H1 (cell line): Measurements from ENCODE around the gene KCNMA1. TPM values are rescaled to one million over a fixed set of nuclear protein-coding genes. Genes with fewer than 3 reads are reported as not detected.

Experiments
- CTCF ChIA-PET: fragments of 300-600 bp; sonication (Branson Sonifier 250); formaldehyde crosslinking; loops from one replicate; lab custom pipeline; 2021; ENCODE audit not compliant: partially characterized antibody; lab: Charles Lee
- POLR2A ChIA-PET: fragments of 300-600 bp; sonication (Branson Sonifier 250); formaldehyde crosslinking; loops from one replicate; lab custom pipeline; 2021; ENCODE audit warnings: inconsistent platforms; ENCODE audit not compliant: partially characterized antibody; lab: Charles Lee
- DNase-seq, 2 experiments: peaks; one replicate each; pipeline versions ENCODE4 v3.0.0 to v3.0.0-alpha.2; 2010 to 2022; ENCODE audit warnings: low spot score in 2 of 2, low read depth in 1 of 2, mixed read lengths in 1 of 2
- FAIRE-seq: peaks from 2 replicates; lab custom pipeline; 2011; peaks lifted over from hg19 to GRCh38; lab: Jason Lieb, UNC
- H2AFZ ChIP-seq: 2 replicates; pipeline ENCODE4 v1.8.1; 2012; ENCODE audit warnings: low read length, inconsistent platforms
- H2AK5ac ChIP-seq: 2 replicates; pipeline ENCODE4 v1.6.1; 2013; ENCODE audit warnings: low read depth, low read length
- H2BK120ac ChIP-seq: replicated peaks from 2 replicates; pipeline ENCODE3; 2013; ENCODE audit warnings: low read depth, low read length, inconsistent platforms
- H2BK12ac ChIP-seq: 2 replicates; pipeline ENCODE4 v1.6.1; 2013; ENCODE audit warnings: low read depth, low read length
- H2BK15ac ChIP-seq: 2 replicates; pipeline ENCODE4 v1.6.1; 2013; ENCODE audit warnings: low read length
- H2BK20ac ChIP-seq: 2 replicates; pipeline ENCODE4 v1.6.1; 2013; ENCODE audit warnings: low read length
- H2BK5ac ChIP-seq: 2 replicates; pipeline ENCODE4 v1.6.1; 2013; ENCODE audit warnings: low read depth, low read length
- H3K14ac ChIP-seq: 2 replicates; pipeline ENCODE4 v1.6.1; 2013; ENCODE audit warnings: inconsistent platforms; ENCODE audit not compliant: insufficient read length
- H3K18ac ChIP-seq: 2 replicates; pipeline ENCODE4 v1.6.1; 2013; ENCODE audit warnings: low read length; ENCODE audit errors: extremely low read depth
- H3K23ac ChIP-seq: 2 replicates; pipeline ENCODE4 v1.6.1; 2013; ENCODE audit warnings: inconsistent platforms; ENCODE audit not compliant: insufficient read length
- H3K23me2 ChIP-seq: 2 replicates; pipeline ENCODE4 v1.6.1; 2013; ENCODE audit warnings: low read depth, low read length
- H3K27ac ChIP-seq: 2 replicates; pipeline ENCODE4 v1.6.1; 2011; ENCODE audit warnings: low read depth, low read length, inconsistent platforms
- H3K27me3 ChIP-seq, 4 experiments: replicated peaks in 1 of 4; 1 replicate in 1 of 4; 2 replicates in 3 of 4; pipeline versions ENCODE4 v1.6.1 to v1.8.1; 2011 to 2013; ENCODE audit warnings: low read length in 3 of 4, mild to moderate bottlenecking in 3 of 4, inconsistent platforms in 2 of 4, mixed read lengths in 2 of 4, moderate library complexity in 1 of 4; ENCODE audit not compliant: control insufficient read depth in 3 of 4, insufficient read depth in 3 of 4; ENCODE audit errors: extremely low read depth in 1 of 4
- H3K36me3 ChIP-seq, 4 experiments: 2 replicates each; pipeline versions ENCODE4 v1.6.1 to v1.8.1; 2011 to 2013; ENCODE audit warnings: mild to moderate bottlenecking in 4 of 4, low read length in 3 of 4, moderate library complexity in 2 of 4, control low read depth in 1 of 4, inconsistent platforms in 1 of 4; ENCODE audit not compliant: insufficient read depth in 4 of 4, control insufficient read depth in 2 of 4
- H3K4ac ChIP-seq: replicated peaks from 2 replicates; pipeline ENCODE3; 2013; ENCODE audit warnings: low read length, low read depth, mixed read lengths, inconsistent platforms; ENCODE audit not compliant: insufficient read length
- H3K4me1 ChIP-seq, 4 experiments: replicated peaks in 1 of 4; 1 replicate in 1 of 4; 2 replicates in 3 of 4; pipeline versions ENCODE4 v1.6.1 to v1.8.1; 2011 to 2013; ENCODE audit warnings: low read length in 3 of 4, inconsistent platforms in 2 of 4, mixed read lengths in 1 of 4; ENCODE audit not compliant: insufficient read depth in 4 of 4, control insufficient read depth in 3 of 4
- H3K4me2 ChIP-seq, 2 experiments: 2 replicates each; pipeline versions ENCODE4 v1.6.1 to v1.8.1; 2011 to 2013; ENCODE audit warnings: low read depth in 2 of 2, low read length in 2 of 2, control low read depth in 1 of 2, inconsistent platforms in 1 of 2, mild to moderate bottlenecking in 1 of 2; ENCODE audit not compliant: insufficient read depth in 1 of 2
- H3K4me3 ChIP-seq, 4 experiments: fragments of 200-600, 300-600 bp in 1 of 4; sonication (generic), shearing (Covaris generic), sonication (Bioruptor Twin) in 1 of 4; 2 replicates each; pipeline versions ENCODE4 v1.5.1 to v1.8.1; 2011 to 2016; ENCODE audit warnings: low read length in 4 of 4, low read depth in 3 of 4, control low read depth in 2 of 4, inconsistent platforms in 2 of 4, mild to moderate bottlenecking in 2 of 4, mixed read lengths in 1 of 4, moderate library complexity in 1 of 4; ENCODE audit not compliant: insufficient read depth in 2 of 4; ENCODE audit errors: extremely low read depth in 1 of 4
- H3K56ac ChIP-seq: replicated peaks from 2 replicates; pipeline ENCODE3; 2013; ENCODE audit warnings: low read depth, mild to moderate bottlenecking, mixed read lengths, low read length, inconsistent platforms; ENCODE audit not compliant: insufficient read length
- H3K79me1 ChIP-seq: 2 replicates; pipeline ENCODE4 v1.6.1; 2013; ENCODE audit warnings: low read depth, low read length, control low read depth
- H3K79me2 ChIP-seq, 2 experiments: 2 replicates each; pipeline versions ENCODE4 v1.6.1 to v1.8.1; 2012 to 2013; ENCODE audit warnings: low read length in 2 of 2, mild to moderate bottlenecking in 2 of 2, inconsistent platforms in 1 of 2; ENCODE audit not compliant: insufficient read depth in 2 of 2, control insufficient read depth in 1 of 2
- H3K9ac ChIP-seq, 4 experiments: replicated peaks in 1 of 4; 1 replicate in 1 of 4; 2 replicates in 3 of 4; pipeline versions ENCODE4 v1.6.1 to v1.8.1; 2011 to 2013; ENCODE audit warnings: low read depth in 3 of 4, low read length in 3 of 4, control low read depth in 2 of 4, mild to moderate bottlenecking in 2 of 4, moderate library complexity in 2 of 4, inconsistent platforms in 1 of 4; ENCODE audit errors: extremely low read depth in 1 of 4
- H3K9me3 ChIP-seq, 2 experiments: 2 replicates each; pipeline versions ENCODE4 v1.6.1 to v1.8.1; 2012 to 2013; ENCODE audit warnings: mild to moderate bottlenecking in 2 of 2, moderate library complexity in 2 of 2, control low read depth in 1 of 2, inconsistent platforms in 1 of 2, low read depth in 1 of 2, low read length in 1 of 2, mixed read lengths in 1 of 2; ENCODE audit not compliant: insufficient read depth in 2 of 2
- H4K20me1 ChIP-seq, 2 experiments: replicated peaks in 1 of 2; 2 replicates each; pipeline versions ENCODE3 to v1.8.1; 2011 to 2013; ENCODE audit warnings: inconsistent platforms in 2 of 2, low read length in 2 of 2, mild to moderate bottlenecking in 1 of 2; ENCODE audit not compliant: insufficient read depth in 2 of 2, control insufficient read depth in 1 of 2
- H4K5ac ChIP-seq: 2 replicates; pipeline ENCODE4 v1.6.1; 2013; ENCODE audit warnings: low read length, low read depth, mixed read lengths, inconsistent platforms; ENCODE audit not compliant: insufficient read length
- H4K8ac ChIP-seq: 2 replicates; pipeline ENCODE4 v1.8.0; 2013; ENCODE audit warnings: mild to moderate bottlenecking, moderate library complexity, low read length, inconsistent platforms; ENCODE audit not compliant: insufficient read depth; ENCODE audit errors: extremely low read depth
- H4K91ac ChIP-seq: replicated peaks from 2 replicates; pipeline ENCODE3; 2013; ENCODE audit warnings: low read length, mixed read lengths, inconsistent platforms; ENCODE audit not compliant: insufficient read length
- FOSL1 ChIP-seq: IDR thresholded peaks from 2 replicates; pipeline ENCODE4 v1.6.1; 2011; ENCODE audit warnings: mild to moderate bottlenecking, low read depth, low read length, moderate library complexity; ENCODE audit not compliant: insufficient read depth
- SIN3A ChIP-seq, 2 experiments: IDR thresholded peaks in 1 of 2; conservative IDR thresholded peaks in 1 of 2; 2 replicates each; pipeline ENCODE4 v1.6.1; 2011 to 2012; ENCODE audit warnings: low read length in 2 of 2, improper control_type of control experiment in 1 of 2, low read depth in 1 of 2, mild to moderate bottlenecking in 1 of 2
- TEAD4 ChIP-seq: IDR thresholded peaks from 2 replicates; pipeline ENCODE4 v1.6.1; 2012; ENCODE audit warnings: low read depth, low read length, inconsistent platforms, mixed read lengths
- WGBS, 2 experiments: shearing (Covaris generic) in 1 of 2; methylation state at CpG; one replicate each; pipeline versions ENCODE4 v1.1.6 to v1.1.7; 2013 to 2015; ENCODE audit warnings: low lambda C conversion rate in 2 of 2, mixed read lengths in 2 of 2, inconsistent platforms in 1 of 2, low coverage in 1 of 2, missing lambda C conversion rate in 1 of 2; ENCODE audit not compliant: insufficient replicate concordance in 2 of 2, insufficient coverage in 1 of 2, insufficient read length in 1 of 2; ENCODE audit errors: extremely low coverage in 1 of 2, missing lambda C conversion rate in 1 of 2; 5-methylcytosine and 5-hydroxymethylcytosine counted together
- polyA plus RNA-seq, 7 experiments: library from polyadenylated mRNA; depleted of rRNA in 3 of 7; stranded (reverse) in 5 of 7; unstranded in 2 of 7; fragments of >200 nt in 5 of 7; fragments of 200-250 nt in 2 of 7; gene quantifications; 1 replicate in 5 of 7; 2 replicates in 1 of 7; 4 replicates in 1 of 7; pipeline versions ENCODE4 v1.2.1 to v1.2.3, GENCODE V29; 2011 to 2013; ENCODE audit warnings: missing spikeins in 2 of 7, mixed read lengths in 2 of 7
- total RNA-seq: library from RNA; stranded (reverse); fragmentation: NEBNext Ultra II Directional; extraction: Animal tissue kit (Norgen Biotek cat#: 25700); gene quantifications from 2 replicates; pipeline ENCODE4 v1.2.1, GENCODE V29; 2021

KCNMA1 gene
- total and polyA plus RNA-seq, 2 of the 8 experiments (the other 6 are each of a cell fraction or from before 2014, with no cell fraction given) = 10.2 to 11.1 TPM

DNA sequence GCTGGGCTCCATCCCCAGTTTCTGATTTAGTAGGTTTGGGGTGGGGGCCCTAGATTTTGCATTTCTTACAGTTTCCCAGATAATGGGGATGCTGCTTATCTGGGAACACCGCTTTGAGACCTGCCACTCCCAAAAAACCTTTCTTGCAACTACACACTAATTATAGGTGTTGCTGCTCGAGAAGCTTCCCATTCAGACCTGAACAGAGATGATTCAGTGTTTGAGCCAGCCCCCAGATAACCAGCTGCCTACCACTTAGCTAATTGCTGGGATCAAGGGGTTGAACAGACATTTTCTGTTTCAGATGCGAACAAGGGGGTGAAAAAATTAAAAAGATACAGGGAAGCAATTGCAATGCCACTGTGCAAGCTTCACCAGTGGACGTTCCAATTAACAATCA is 448.5 kb downstream of the KCNMA1 start:
- Histone ChIP-seq H2BK12ac (no peak overlapping the region), H3K27ac (no peak overlapping the region), H2BK20ac (no peak overlapping the region), H3K79me1 (no peaks in the 10 kb centered on the region), H3K79me2 (no peaks in the 10 kb centered on the region)
- ChIA-PET CTCF (interaction anchor here (0.6 to 4.0 kb wide), 2 partner anchors 15 to 841 kb away, joined by 6 to 18 read pairs; no protein-coding TSS in a partner anchor), POLR2A (interaction anchor here (0.7 kb wide), 1 partner anchor 28 kb away, joined by 3 read pairs; no protein-coding TSS in a partner anchor)
- TF ChIP-seq FOSL1 (no peak), SIN3A (conservative IDR thresholded peaks at IDR 0.05 in 1 of 2, IDR thresholded peaks at IDR 0.05 in 1 of 2; ENCODE audit: low read depth in 1 of 2, low read length in 2 of 2) (no peak), TEAD4 (no peak)
- TF ChIP-seq, all 59 proteins: peak for 0
- Histone ChIP-seq H3K4me3 (no peak overlapping the region), H4K8ac (no peak overlapping the region), H3K18ac (no peak overlapping the region), H4K20me1 (no peaks in the 10 kb centered on the region), H3K4me1 (peaks cover 0 to 6% (median 3%) of the 10 kb centered on the region in 4 experiments; a peak in 4 of 7 replicates), H3K27me3 (no peaks in the 10 kb centered on the region), H3K4me2 (no peak overlapping the region), H4K91ac (no peak overlapping the region), H2BK15ac (no peak overlapping the region), H3K36me3 (no peaks in the 10 kb centered on the region), H2AK5ac (no peak overlapping the region), H2BK120ac (no peak overlapping the region), H3K23me2 (no peaks in the 10 kb centered on the region), H2AFZ (no peak overlapping the region), H3K9me3 (no peaks in the 10 kb centered on the region), H4K5ac (no peak overlapping the region), H3K4ac (no peak overlapping the region), H3K23ac (no peak overlapping the region), H3K14ac (no peak overlapping the region), H3K56ac (no peak overlapping the region), H2BK5ac (no peak overlapping the region), H3K9ac (no peak overlapping the region)
- 90% methylated on average over 4 of the region's 4 CpGs; no CpG with 5 or more reads in 1 of the 2 experiments for WGBS, 2 experiments
- no peak for FAIRE-seq
- no peak for DNase-seq
